Duodenal mucosa (tissue), 2 donors: ENCODE data around the gene HMX2.

Experiments used
- H3K27ac ChIP-seq: one replicate; pipeline ENCODE4 v1.7.0; 2013; ENCODE audit warnings: low read depth, low read length
- H3K27me3 ChIP-seq, 2 donors: one replicate each; pipeline ENCODE4 v1.7.0; 2013; ENCODE audit warnings: low read length in 2 of 2, control low read depth in 1 of 2; ENCODE audit not compliant: insufficient read depth in 2 of 2, control insufficient read depth in 1 of 2
- H3K36me3 ChIP-seq, 2 donors: one replicate each; pipeline ENCODE4 v1.7.0; 2013; ENCODE audit warnings: low read length in 2 of 2, control low read depth in 1 of 2; ENCODE audit not compliant: insufficient read depth in 2 of 2, control insufficient read depth in 1 of 2
- H3K4me1 ChIP-seq, 2 donors: one replicate each; pipeline ENCODE4 v1.7.0; 2013; ENCODE audit warnings: low read length in 2 of 2, control low read depth in 1 of 2; ENCODE audit not compliant: insufficient read depth in 2 of 2, control insufficient read depth in 1 of 2
- H3K4me3 ChIP-seq, 2 donors: one replicate each; pipeline ENCODE4 v1.7.0; 2013; ENCODE audit warnings: low read length in 2 of 2, low read depth in 1 of 2
- H3K9ac ChIP-seq, 2 donors: one replicate each; pipeline ENCODE4 v1.7.0; 2013; ENCODE audit warnings: low read length in 2 of 2, low read depth in 1 of 2
- H3K9me3 ChIP-seq, 2 donors: one replicate each; pipeline ENCODE4 v1.7.0; 2013; ENCODE audit warnings: low read length in 2 of 2, control low read depth in 1 of 2; ENCODE audit not compliant: control insufficient read depth in 1 of 2

Gene HMX2

GRCh38 chr10:123151737-123152135 lies 3.8 kb downstream of the HMX2 start:
- Histone ChIP-seq H3K36me3 (peaks cover 7 to 8% of the 10 kb centered on the region in 2 donors), H3K9ac (no peak overlapping the region), H3K27me3 (peaks cover 60 to 68% of the 10 kb centered on the region in 2 donors), H3K9me3 (no peaks in the 10 kb centered on the region), H3K4me3 (peak overlapping the region in 1 of 2 donors; percentile 62), H3K4me1 (peaks cover 30 to 36% of the 10 kb centered on the region in 2 donors), H3K27ac (no peak overlapping the region)

DNA sequence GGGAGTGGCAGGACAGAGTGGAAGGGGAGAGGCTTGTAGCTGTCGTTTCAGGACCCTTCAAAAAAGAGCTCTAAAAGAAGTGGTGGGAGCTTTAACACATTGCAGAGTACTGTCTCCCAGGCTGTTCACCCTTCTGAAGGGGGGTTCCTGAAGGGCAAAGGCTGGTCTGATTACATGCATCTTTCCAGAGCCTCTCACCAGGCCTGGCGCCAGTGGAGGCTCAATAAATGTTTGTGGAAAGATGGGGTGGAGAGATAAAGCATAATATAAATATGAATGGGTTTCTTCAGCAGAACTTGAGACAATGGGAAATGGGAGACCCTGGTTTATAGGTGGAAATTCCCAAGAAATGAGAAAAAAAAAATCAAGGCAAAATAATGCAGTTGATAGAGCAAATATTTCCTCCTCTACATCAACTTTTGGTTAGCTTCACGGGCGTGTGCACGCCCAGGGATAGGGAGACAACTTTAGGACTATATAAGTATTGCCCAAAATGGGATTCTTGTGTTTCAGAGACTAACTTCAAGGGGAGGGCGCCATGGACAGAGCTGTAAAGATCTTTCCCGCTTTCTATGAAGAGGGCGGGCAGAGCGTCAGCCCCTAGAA lies 5.7 kb downstream of the HMX2 start:
- Histone ChIP-seq H3K4me3 (no peak overlapping the region), H3K36me3 (peaks cover 17 to 24% of the 10 kb centered on the region in 2 donors), H3K27me3 (peaks cover 43 to 50% of the 10 kb centered on the region in 2 donors), H3K4me1 (peaks cover 30 to 54% of the 10 kb centered on the region in 2 donors), H3K9me3 (no peaks in the 10 kb centered on the region), H3K27ac (no peak overlapping the region), H3K9ac (no peak overlapping the region)

- Histone ChIP-seq H3K9me3 (no peaks in the 10 kb centered on the region), H3K4me1 (peaks cover 30 to 52% of the 10 kb centered on the region in 2 donors)
Measured at GRCh38 chr10:123154092-123154710, 6.3 kb downstream of the HMX2 start, which contains the start of gene BUB3. Gene BUB3, plus strand, starts transcription at chr10:123154402. Its CDS starts 516 bp downstream, at chr10:123154918.

GRCh38 chr10:123154711-123155505 lies 7.0 kb downstream of the HMX2 start:
- peak overlapping the region; percentile 93 to 97 for H3K4me3 ChIP-seq
- peaks cover 17 to 24% of the 10 kb centered on the region in 2 donors for H3K36me3 ChIP-seq
- peaks cover 26 to 48% of the 10 kb centered on the region in 2 donors for H3K4me1 ChIP-seq
- peak overlapping the region; percentile 83 to 87 for H3K9ac ChIP-seq
- peak overlapping the region; percentile 85 for H3K27ac ChIP-seq
- peaks cover 30 to 36% of the 10 kb centered on the region in 2 donors for H3K27me3 ChIP-seq
- H3K9me3 ChIP-seq = no peaks in the 10 kb centered on the region

More at GRCh38 chr10:123154092-123154710, 6.3 kb downstream of the HMX2 start, which contains the start of gene BUB3:
- Histone ChIP-seq H3K9ac (peak within 1 kb of the TSS; percentile 83 to 87), H3K4me3 (peak within 1 kb of the TSS; percentile 93 to 97), H3K27ac (peak within 1 kb of the TSS; percentile 85), H3K27me3 (peaks cover 37 to 44% of the 10 kb centered on the region in 2 donors), H3K36me3 (peaks cover 17 to 24% of the 10 kb centered on the region in 2 donors)

GRCh38 chr10:123156078-123156477 lies 8.1 kb downstream of the HMX2 start:
- H3K9me3 ChIP-seq = no peaks in the 10 kb centered on the region
- no peak overlapping the region for H3K27ac ChIP-seq
- H3K36me3 ChIP-seq = peaks cover 29% of the 10 kb centered on the region in 2 donors
- H3K4me3 ChIP-seq = no peak overlapping the region
- peaks cover 15 to 41% of the 10 kb centered on the region in 2 donors for H3K4me1 ChIP-seq
- no peak overlapping the region for H3K9ac ChIP-seq
- H3K27me3 ChIP-seq = peaks cover 18 to 25% of the 10 kb centered on the region in 2 donors

DNA sequence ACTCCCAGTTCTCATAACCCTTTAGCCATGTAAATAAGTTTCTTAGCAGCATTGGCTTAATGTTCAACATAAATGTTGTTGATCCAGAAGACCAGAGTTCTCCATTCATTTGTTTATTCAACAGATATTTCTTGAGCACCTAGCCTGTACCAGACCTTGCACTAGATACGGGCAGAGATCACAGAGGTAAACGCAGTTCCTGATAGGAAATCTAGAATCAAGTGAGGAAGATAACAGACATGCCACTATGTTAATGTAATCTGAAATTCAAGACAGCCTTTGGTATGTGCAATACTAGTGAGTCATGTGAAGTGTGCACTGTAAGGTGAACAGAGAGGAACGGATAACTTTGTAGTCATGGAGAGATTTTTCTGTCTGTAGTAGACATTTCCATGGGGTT lies 9.3 kb downstream of the HMX2 start:
- Histone ChIP-seq H3K4me1 (peaks cover 10 to 35% of the 10 kb centered on the region in 2 donors), H3K4me3 (no peak overlapping the region), H3K27ac (no peak overlapping the region), H3K9me3 (no peaks in the 10 kb centered on the region), H3K27me3 (peaks cover 7 to 13% of the 10 kb centered on the region in 2 donors), H3K36me3 (peaks cover 38 to 39% of the 10 kb centered on the region in 2 donors), H3K9ac (no peak overlapping the region)

- Histone ChIP-seq H3K27ac (no peak overlapping the region), H3K27me3 (no peaks in the 10 kb centered on the region), H3K9ac (no peak overlapping the region), H3K36me3 (peaks cover 49 to 54% of the 10 kb centered on the region in 2 donors), H3K4me1 (peaks cover 10 to 35% of the 10 kb centered on the region in 2 donors), H3K4me3 (no peak overlapping the region), H3K9me3 (no peaks in the 10 kb centered on the region)
Measured at GRCh38 chr10:123158682-123159081, 10.7 kb downstream of the HMX2 start.

GRCh38 chr10:123160311-123160980 lies 12.5 kb downstream of the HMX2 start:
- Histone ChIP-seq H3K9me3 (no peaks in the 10 kb centered on the region), H3K4me3 (no peak overlapping the region), H3K4me1 (peaks cover 3 to 29% of the 10 kb centered on the region in 2 donors), H3K27ac (no peak overlapping the region), H3K9ac (no peak overlapping the region), H3K36me3 (peaks cover 59 to 70% of the 10 kb centered on the region in 2 donors), H3K27me3 (no peaks in the 10 kb centered on the region)

- Histone ChIP-seq H3K36me3 (peaks cover 43 to 77% of the 10 kb centered on the region in 2 donors), H3K4me1 (no peaks in the 10 kb centered on the region), H3K27me3 (no peaks in the 10 kb centered on the region), H3K9ac (no peak overlapping the region), H3K27ac (no peak overlapping the region), H3K4me3 (no peak overlapping the region), H3K9me3 (no peaks in the 10 kb centered on the region)
Measured at GRCh38 chr10:123164319-123164718, 16.4 kb downstream of the HMX2 start.
